ENCODE results near the gene UBALD2.

The UBALD2 gene

GRCh38 chr17:76317535-76317934, 52.4 kb downstream of the UBALD2 start:
- no peak for TF ChIP-seq CTCF (IDR thresholded peaks at IDR 0.05; ENCODE audit: control insufficient read depth, extremely low read depth, insufficient read depth)
- H3K4me3 ChIP-seq (ENCODE audit: low read depth, low read length) = no peak overlapping the region
- no peak for DNase-seq (ENCODE audit: low read depth)

- no peak for DNase-seq (ENCODE audit: low read depth)
- no peak for TF ChIP-seq CTCF (IDR thresholded peaks at IDR 0.05; ENCODE audit: control insufficient read depth, extremely low read depth, insufficient read depth)
- no peak overlapping the region for H3K4me3 ChIP-seq (ENCODE audit: low read depth, low read length)
Measured at GRCh38 chr17:76318586-76318985, 53.4 kb downstream of the UBALD2 start.

All from LNCaP clone FGC (cell line).